Vagina (tissue), 2 donors: ENCODE measurements around the gene HFE.
"Not testable (repeated sequence)": the region's sequence is repeated elsewhere in the genome, so short reads cannot be mapped to it uniquely, and the experiment has no call there.

ENCODE experiments used
- CTCF ChIP-seq, 3 experiments: fragments of 450-650 bp in 2 of 3; fragments of 200-600 bp in 1 of 3; sonication (generic) in 1 of 3; IDR thresholded peaks; one replicate each; pipeline ENCODE4 v1.5.1; 2017 to 2019; ENCODE audit warnings: antibody characterized with exemption in 3 of 3, mild to moderate bottlenecking in 2 of 3, moderate library complexity in 2 of 3
- POLR2A ChIP-seq, 2 donors: fragments of 450-650 bp; IDR thresholded peaks; one replicate each; pipeline ENCODE4 v1.6.1; 2017; ENCODE audit warnings: antibody characterized with exemption in 2 of 2, mild to moderate bottlenecking in 2 of 2, moderate library complexity in 2 of 2

- TF ChIP-seq POLR2A, CTCF (IDR thresholded peaks at IDR 0.05): not testable (repeated sequence)
Observed at GRCh38 chr6:26047329-26047728, 39.9 kb upstream of the HFE start.
